ENCODE data around the gene DGKI. TPM values are rescaled to one million over a fixed set of nuclear protein-coding genes. Genes with fewer than 3 reads are reported as not detected.

Gene DGKI
- total and polyA plus RNA-seq, 2 of the 4 experiments (the other 2 are of a cell fraction), result 3.9 to 15.8 TPM

- H2BK15ac ChIP-seq (ENCODE audit: low read depth, low read length), result peak overlapping the region; percentile 97
- peaks cover 8% of the 10 kb centered on the region for H3K9me1 ChIP-seq (ENCODE audit: insufficient read depth, low read length)
- peak overlapping the region; percentile 79; the same call in 1 of the 2 replicates for H3K18ac ChIP-seq (ENCODE audit: low read depth, low read length)
- no peak overlapping the region for H3K4me3 ChIP-seq (ENCODE audit: insufficient read depth, low read depth, low read length)
- ChIA-PET CTCF (interaction anchor here (0.6 to 1.4 kb wide), 2 partner anchors 11 to 501 kb away, joined by 3 to 4 read pairs; no protein-coding TSS in a partner anchor), POLR2A (ENCODE audit: unreplicated experiment) (interaction anchor here (0.8 kb wide), 1 partner anchor 14 kb away, joined by 3 read pairs; no protein-coding TSS in a partner anchor)
- dilution Hi-C loops (cut with HindIII; ENCODE audit: low sequenced_read_pairs, unreplicated experiment) (no loop called here), intact Hi-C loops (cut with micrococcal nuclease) (no loop called here), in situ Hi-C loops (cut with MboI; ENCODE audit: low sequenced_read_pairs) (no loop called here)
- peak overlapping the region; percentile 89 for H2BK20ac ChIP-seq (ENCODE audit: low read depth, low read length)
- ATAC-seq (ENCODE audit: low read depth) (no peak), DNase-seq (peak; percentile 41)
- peak overlapping the region; percentile 36 for H2AFZ ChIP-seq (replicated peaks; ENCODE audit: low read length, poor library complexity)
- H3K9ac ChIP-seq (ENCODE audit: low read depth, low read length), result no peak overlapping the region
- peak overlapping the region; percentile 55 to 56; a peak in 3 of 4 replicates for H4K8ac ChIP-seq (ENCODE audit: low read depth in 2 of 2, low read length in 2 of 2)
- H3K4ac ChIP-seq (ENCODE audit: low read depth, low read length), result peak overlapping the region; percentile 92
- H3K23ac ChIP-seq (ENCODE audit: low read depth, low read length), result peak overlapping the region; percentile 73
- H2BK5ac ChIP-seq (ENCODE audit: low read depth, low read length, poor library complexity, severe bottlenecking), result peak overlapping the region; percentile 56
- H3K4me2 ChIP-seq (ENCODE audit: low read depth, low read length), result no peak overlapping the region; the same call in 1 of the 2 replicates
- peak overlapping the region; percentile 92 for H4K91ac ChIP-seq (ENCODE audit: insufficient read depth, low read depth, low read length)
- 59% methylated on average over 3 of the region's 7 CpGs; no CpG with 5 or more reads in 1 of the 2 experiments for WGBS, 2 experiments (ENCODE audit: extremely low coverage in 2 of 2, insufficient read length in 1 of 2)
- peak overlapping the region; percentile 94 for H2BK120ac ChIP-seq (ENCODE audit: low read depth, low read length)
- H2AK9ac ChIP-seq (replicated peaks; ENCODE audit: low read depth, low read length, poor library complexity), result no peak overlapping the region
- H3K27ac ChIP-seq (ENCODE audit: insufficient read depth, low read length), result no peak overlapping the region
- peak overlapping the region; percentile 97 for H2AK5ac ChIP-seq (ENCODE audit: low read depth, low read length)
- H4K5ac ChIP-seq (ENCODE audit: low read depth, low read length), result peak overlapping the region; percentile 49
- no peaks in the 10 kb centered on the region for H3K9me3 ChIP-seq (ENCODE audit: control insufficient read depth, insufficient read depth, low read length)
- no TSS peak for BruUV-seq (replicated peaks)
- no peaks in the 10 kb centered on the region for H3K79me1 ChIP-seq (ENCODE audit: low read depth in 1 of 2, low read length in 2 of 2)
- no peaks in the 10 kb centered on the region for H3K36me3 ChIP-seq (ENCODE audit: control insufficient read depth, insufficient read depth, low read length)
- H4K20me1 ChIP-seq (ENCODE audit: insufficient read depth, low read length), result no peaks in the 10 kb centered on the region
- H3K14ac ChIP-seq (replicated peaks; ENCODE audit: low read depth, low read length), result peak overlapping the region; percentile 66
- H3K27me3 ChIP-seq (ENCODE audit: control insufficient read depth, insufficient read depth, low read length), result no peaks in the 10 kb centered on the region
- H3K56ac ChIP-seq (ENCODE audit: extremely low read depth, insufficient read depth, low read length), result no peak overlapping the region; the same call in 1 of the 2 replicates
- peaks cover 16% of the 10 kb centered on the region for H3K4me1 ChIP-seq (ENCODE audit: control insufficient read depth, insufficient read depth, low read length)
- TF ChIP-seq CHD1 (IDR thresholded peaks at IDR 0.05; ENCODE audit: low read depth, low read length), result no peak
- TF ChIP-seq NFE2L2 (IDR thresholded peaks at IDR 0.05; ENCODE audit: low read depth, low read length), result no peak
- TF ChIP-seq RAD21 (IDR thresholded peaks at IDR 0.05; ENCODE audit: low read length), result no peak
- no peak for TF ChIP-seq SMC3 (IDR thresholded peaks at IDR 0.05; ENCODE audit: low read depth, low read length)
- TF ChIP-seq FOS (IDR thresholded peaks at IDR 0.05; ENCODE audit: low read depth, low read length), result peak; percentile 60; the same call in 1 of the 2 replicates
- no peak for TF ChIP-seq MAZ (IDR thresholded peaks at IDR 0.05; ENCODE audit: borderline replicate concordance, low read depth, low read length)
- no peak for TF ChIP-seq POLR2A (IDR thresholded peaks at IDR 0.05; ENCODE audit: low read depth, low read length)
- no peak for TF ChIP-seq BHLHE40 (IDR thresholded peaks at IDR 0.05; ENCODE audit: low read depth, low read length)
- TF ChIP-seq CEBPB (IDR thresholded peaks at IDR 0.05; ENCODE audit: low read depth, low read length), result peak; percentile 63
- 0 out of 2 replicates have a peak, but pooled peaks have one; percentile 24 for TF ChIP-seq MXI1 (IDR thresholded peaks at IDR 0.05; ENCODE audit: borderline replicate concordance, low read depth, low read length)
- TF ChIP-seq, protein P1, sequence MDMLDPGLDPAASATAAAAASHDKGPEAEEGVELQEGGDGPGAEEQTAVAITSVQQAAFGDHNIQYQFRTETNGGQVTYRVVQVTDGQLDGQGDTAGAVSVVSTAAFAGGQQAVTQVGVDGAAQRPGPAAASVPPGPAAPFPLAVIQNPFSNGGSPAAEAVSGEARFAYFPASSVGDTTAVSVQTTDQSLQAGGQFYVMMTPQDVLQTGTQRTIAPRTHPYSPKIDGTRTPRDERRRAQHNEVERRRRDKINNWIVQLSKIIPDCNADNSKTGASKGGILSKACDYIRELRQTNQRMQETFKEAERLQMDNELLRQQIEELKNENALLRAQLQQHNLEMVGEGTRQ (IDR thresholded peaks at IDR 0.05; ENCODE audit: low read depth, low read length), result no peak
- no peak for TF ChIP-seq CTCF (conservative IDR thresholded peaks at IDR 0.05; ENCODE audit: low read depth, low read length)
- peak; percentile 4 for TF ChIP-seq RCOR1 (IDR thresholded peaks at IDR 0.05; ENCODE audit: insufficient replicate concordance, low read length)
- no peak for TF ChIP-seq MAFK (IDR thresholded peaks at IDR 0.05; ENCODE audit: low read depth, low read length)
Observed at GRCh38 chr7:137670222-137671064, 176.3 kb downstream of the DGKI start.
